A375 (cell line): ENCODE results near the gene SPHK1. TPM values are rescaled to one million over a fixed set of nuclear protein-coding genes. Genes with fewer than 3 reads are reported as not detected.

Experiments used
- small RNA-seq: library from RNA; depleted of rRNA; stranded (forward); fragments of <200 nt; gene quantifications from one replicate; pipeline ENCODE3, GENCODE V24; 2014
- total RNA-seq: library from RNA; depleted of rRNA; stranded (reverse); fragments of >200 nt; shearing (Covaris generic); gene quantifications from 2 replicates; pipeline ENCODE4 v1.2.3, GENCODE V29; 2014; rRNA removed

SPHK1 gene
- 14.4 and 24.3 TPM in 2 replicates for total RNA-seq

GRCh38 chr17:76384222-76384986, at the start of gene SPHK1:
Gene SPHK1 (plus strand): TSS chr17:76384609. CDS start chr17:76385645, 1,036 bp downstream.

GRCh38 chr17:76353599-76354316, 30.7 kb upstream of the SPHK1 start, which contains the start of gene PRPSAP1:
Gene PRPSAP1 (minus strand): TSS chr17:76353916. CDS start chr17:76353703, 213 bp downstream.

Small RNA genes within 50 kb of the gene (small RNA-seq; reads per million reads assigned to genes)
- gene RNU6-24P, result not detected

Other genes with a start within 250 kb of the SPHK1 start
- gene FOXJ1, start 243.4 kb upstream of the SPHK1 start, total RNA-seq, result 0.19 TPM in 1 of 2 replicates, not detected in the other
- gene RNF157, start 144.1 kb upstream of the SPHK1 start, total RNA-seq, result 10.0 and 12.1 TPM in 2 replicates
- gene UBALD2, start 119.3 kb upstream of the SPHK1 start, total RNA-seq, result 76.0 and 76.5 TPM in 2 replicates
- gene QRICH2, start 76.3 kb upstream of the SPHK1 start, total RNA-seq, result 0.60 and 1.4 TPM in 2 replicates
- gene PRPSAP1, start 30.7 kb upstream of the SPHK1 start, total RNA-seq, result 27.3 and 29.1 TPM in 2 replicates
- gene UBE2O, start 68.5 kb downstream of the SPHK1 start, total RNA-seq, result 26.1 TPM in 2 replicates
- not detected in 2 replicates for gene AANAT, start 83.0 kb downstream of the SPHK1 start, total RNA-seq
- 12.6 and 14.4 TPM in 2 replicates for gene RHBDF2, start 116.8 kb downstream of the SPHK1 start, total RNA-seq
- 2.4 TPM in 1 of 2 replicates, not detected in the other for gene CYGB, start 153.1 kb downstream of the SPHK1 start, total RNA-seq
- 0.24 TPM in 1 of 2 replicates, not detected in the other for gene PRCD, start 155.4 kb downstream of the SPHK1 start, total RNA-seq
- 2.8 and 6.1 TPM in 2 replicates for gene ST6GALNAC2, start 201.3 kb downstream of the SPHK1 start, total RNA-seq